ENCODE data around the gene VIPR2.

The VIPR2 gene

GRCh38 chr7:159022238-159022993 lies 122.3 kb downstream of the VIPR2 start:
- no peak for DNase-seq

- no peak for DNase-seq
Measured at GRCh38 chr7:159020987-159021386, 123.7 kb downstream of the VIPR2 start.

- DNase-seq = no peak
Measured at GRCh38 chr7:159019111-159019510, 125.6 kb downstream of the VIPR2 start.

GRCh38 chr7:159017741-159018140 lies 126.9 kb downstream of the VIPR2 start:
- no peak for DNase-seq

GRCh38 chr7:159017210-159017609 lies 127.5 kb downstream of the VIPR2 start:
- no peak for DNase-seq

GRCh38 chr7:159016591-159016990 lies 128.1 kb downstream of the VIPR2 start:
- no peak for DNase-seq

- DNase-seq = no peak
Measured at GRCh38 chr7:159015454-159016410, 128.9 kb downstream of the VIPR2 start.

GRCh38 chr7:159015081-159015453 lies 129.6 kb downstream of the VIPR2 start:
- no peak for DNase-seq

- DNase-seq = no peak
Measured at GRCh38 chr7:159014297-159015062, 130.2 kb downstream of the VIPR2 start.

GRCh38 chr7:159013825-159014289 lies 130.8 kb downstream of the VIPR2 start:
- DNase-seq = no peak

- DNase-seq = no peak
Measured at GRCh38 chr7:159013181-159013690, 131.4 kb downstream of the VIPR2 start.

- no peak for DNase-seq
Measured at GRCh38 chr7:159012353-159013069, 132.2 kb downstream of the VIPR2 start.

- DNase-seq = no peak
Measured at GRCh38 chr7:159011722-159012022, 133.0 kb downstream of the VIPR2 start.

- no peak for DNase-seq
Measured at GRCh38 chr7:159010937-159011721, 133.5 kb downstream of the VIPR2 start.

GRCh38 chr7:159010411-159010810 lies 134.3 kb downstream of the VIPR2 start:
- no peak for DNase-seq

GRCh38 chr7:159009951-159010350 lies 134.7 kb downstream of the VIPR2 start:
- DNase-seq = no peak

- DNase-seq = no peak
Measured at GRCh38 chr7:159008417-159008816, 136.2 kb downstream of the VIPR2 start.

- no peak for DNase-seq
Measured at GRCh38 chr7:159007996-159008389, 136.7 kb downstream of the VIPR2 start.

- no peak for DNase-seq
Measured at GRCh38 chr7:159007364-159007995, 137.2 kb downstream of the VIPR2 start.

GRCh38 chr7:159006610-159007130 lies 138.0 kb downstream of the VIPR2 start:
- no peak for DNase-seq

Data from activated T-cell treated with anti-CD3 and anti-CD28 coated beads, Interleukin-2, amount 50 U/mL, for 1 hour (primary cell).